IMR-90 (cell line): Measurements from ENCODE around the gene ZNF77. TPM values are rescaled to one million over a fixed set of nuclear protein-coding genes. Genes with fewer than 3 reads are reported as not detected.

Experiments
- ATAC-seq: fragments of 200-7000 bp; cut with Tn5 transposase; 2 replicates; pipeline ENCODE4 v1.9.1; 2020; ENCODE audit warnings: low read depth, mild to moderate bottlenecking, moderate library complexity
- BruUV-seq: library from RNA; stranded (reverse); fragments of 400-500 nt; replicated peaks from 2 replicates; lab custom pipeline; 2021; lab: Mats Ljungman, UMichigan
- CTCF ChIA-PET: fragments of 300-600 bp; formaldehyde crosslinking; extraction: SDS; loops from one replicate; lab custom pipeline; 2021; ENCODE audit warnings: antibody characterized with exemption; lab: Yijun Ruan, JAX
- POLR2A ChIA-PET: fragments of 300-600 bp; sonication (Branson Sonifier 250); formaldehyde crosslinking; loops from one replicate; lab custom pipeline; 2022; ENCODE audit warnings: antibody characterized with exemption; ENCODE audit not compliant: unreplicated experiment; lab: Charles Lee
- DNase-seq: peaks from one replicate; pipeline ENCODE4 v3.0.0; 2013
- H2AFZ ChIP-seq: replicated peaks from 2 replicates; pipeline ENCODE3; 2013; ENCODE audit warnings: low read length, mild to moderate bottlenecking; ENCODE audit not compliant: poor library complexity
- H2AK5ac ChIP-seq: 2 replicates; pipeline ENCODE4 v1.6.1; 2013; ENCODE audit warnings: low read depth, low read length, inconsistent platforms
- H2AK9ac ChIP-seq: replicated peaks from 2 replicates; pipeline ENCODE3; 2013; ENCODE audit warnings: mild to moderate bottlenecking, low read depth, low read length, moderate library complexity; ENCODE audit not compliant: poor library complexity
- H2BK120ac ChIP-seq: 2 replicates; pipeline ENCODE4 v1.6.1; 2013; ENCODE audit warnings: low read depth, low read length, inconsistent platforms
- H2BK15ac ChIP-seq: 3 replicates; pipeline ENCODE4 v1.6.1; 2013; ENCODE audit warnings: low read depth, low read length, inconsistent platforms
- H2BK20ac ChIP-seq: 2 replicates; pipeline ENCODE4 v1.6.1; 2013; ENCODE audit warnings: low read depth, mild to moderate bottlenecking, inconsistent platforms, low read length, moderate library complexity
- H2BK5ac ChIP-seq: 2 replicates; pipeline ENCODE4 v1.6.1; 2013; ENCODE audit warnings: mild to moderate bottlenecking, low read depth, low read length, inconsistent platforms; ENCODE audit not compliant: poor library complexity, severe bottlenecking
- H3K14ac ChIP-seq: replicated peaks from 2 replicates; pipeline ENCODE4 v1.6.1; 2013; ENCODE audit warnings: low read depth, low read length, inconsistent platforms
- H3K18ac ChIP-seq: 2 replicates; pipeline ENCODE4 v1.6.1; 2013; ENCODE audit warnings: low read depth, low read length, control low read depth
- H3K23ac ChIP-seq: 2 replicates; pipeline ENCODE4 v1.6.1; 2013; ENCODE audit warnings: low read depth, low read length, inconsistent platforms
- H3K27ac ChIP-seq: 2 replicates; pipeline ENCODE4 v1.5.1; 2013; ENCODE audit warnings: mild to moderate bottlenecking, control low read depth, low read length; ENCODE audit not compliant: insufficient read depth
- H3K27me3 ChIP-seq: 2 replicates; pipeline ENCODE4 v1.6.1; 2013; ENCODE audit warnings: low read length; ENCODE audit not compliant: control insufficient read depth, insufficient read depth
- H3K36me3 ChIP-seq: 2 replicates; pipeline ENCODE4 v1.6.1; 2013; ENCODE audit warnings: low read length, mixed read lengths; ENCODE audit not compliant: control insufficient read depth, insufficient read depth
- H3K4ac ChIP-seq: 2 replicates; pipeline ENCODE4 v1.6.1; 2013; ENCODE audit warnings: low read depth, low read length, inconsistent platforms
- H3K4me1 ChIP-seq: 2 replicates; pipeline ENCODE4 v1.6.1; 2013; ENCODE audit warnings: low read length, mixed read lengths; ENCODE audit not compliant: control insufficient read depth, insufficient read depth
- H3K4me2 ChIP-seq: 2 replicates; pipeline ENCODE4 v1.6.1; 2013; ENCODE audit warnings: low read depth, mild to moderate bottlenecking, control low read depth, low read length, moderate library complexity
- H3K4me3 ChIP-seq: 2 replicates; pipeline ENCODE4 v1.5.1; 2013; ENCODE audit warnings: low read depth, mild to moderate bottlenecking, control low read depth, low read length, moderate library complexity; ENCODE audit not compliant: insufficient read depth
- H3K56ac ChIP-seq: 2 replicates; pipeline ENCODE4 v1.6.1; 2013; ENCODE audit warnings: low read length, inconsistent platforms; ENCODE audit not compliant: insufficient read depth; ENCODE audit errors: extremely low read depth
- H3K79me1 ChIP-seq, 2 experiments: 2 replicates each; pipeline ENCODE4 v1.6.1; 2013; ENCODE audit warnings: low read length in 2 of 2, inconsistent platforms in 1 of 2, low read depth in 1 of 2
- H3K9ac ChIP-seq: 2 replicates; pipeline ENCODE4 v1.6.1; 2013; ENCODE audit warnings: low read depth, low read length, control low read depth
- H3K9me1 ChIP-seq: 2 replicates; pipeline ENCODE4 v1.6.1; 2013; ENCODE audit warnings: low read length, inconsistent platforms; ENCODE audit not compliant: insufficient read depth
- H3K9me3 ChIP-seq: 2 replicates; pipeline ENCODE4 v1.6.1; 2013; ENCODE audit warnings: low read length; ENCODE audit not compliant: control insufficient read depth, insufficient read depth
- H4K20me1 ChIP-seq: 2 replicates; pipeline ENCODE4 v1.6.1; 2013; ENCODE audit warnings: low read length, inconsistent platforms; ENCODE audit not compliant: insufficient read depth
- H4K5ac ChIP-seq: 2 replicates; pipeline ENCODE4 v1.6.1; 2013; ENCODE audit warnings: mild to moderate bottlenecking, low read depth, low read length, control low read depth
- H4K8ac ChIP-seq, 2 experiments: 2 replicates each; pipeline ENCODE4 v1.6.1; 2013; ENCODE audit warnings: low read depth in 2 of 2, low read length in 2 of 2, control low read depth in 1 of 2, inconsistent platforms in 1 of 2
- H4K91ac ChIP-seq: 2 replicates; pipeline ENCODE4 v1.6.1; 2013; ENCODE audit warnings: low read depth, low read length, inconsistent platforms; ENCODE audit not compliant: insufficient read depth
- BHLHE40 ChIP-seq: fragments of 150-350 bp; IDR thresholded peaks from 2 replicates; pipeline ENCODE4 v1.6.1; 2016; ENCODE audit warnings: mild to moderate bottlenecking, low read depth, low read length
- CEBPB ChIP-seq: IDR thresholded peaks from 2 replicates; pipeline ENCODE4 v1.6.1; 2012; ENCODE audit warnings: low read depth, low read length, improper control_type of control experiment
- CHD1 ChIP-seq: IDR thresholded peaks from 2 replicates; pipeline ENCODE4 v1.6.1; 2012; ENCODE audit warnings: low read depth, low read length, improper control_type of control experiment
- CTCF ChIP-seq: conservative IDR thresholded peaks from 2 replicates; pipeline ENCODE4 v1.5.1; 2012; ENCODE audit warnings: mild to moderate bottlenecking, low read depth, low read length, improper control_type of control experiment
- ELK1 ChIP-seq: fragments of 150-350 bp; IDR thresholded peaks from 2 replicates; pipeline ENCODE4 v1.6.1; 2016; ENCODE audit warnings: low read depth, mild to moderate bottlenecking, low read length, moderate library complexity, borderline replicate concordance
- NFE2L2 ChIP-seq: fragments of 150-350 bp; IDR thresholded peaks from 2 replicates; pipeline ENCODE4 v1.6.1; 2016; ENCODE audit warnings: low read depth, mild to moderate bottlenecking, low read length
- POLR2A ChIP-seq: IDR thresholded peaks from 2 replicates; pipeline ENCODE4 v1.6.1; 2012; ENCODE audit warnings: mild to moderate bottlenecking, low read depth, low read length
- RCOR1 ChIP-seq: IDR thresholded peaks from 2 replicates; pipeline ENCODE4 v1.6.1; 2012; ENCODE audit warnings: mild to moderate bottlenecking, low read length, improper control_type of control experiment; ENCODE audit not compliant: insufficient replicate concordance
- RFX5 ChIP-seq: IDR thresholded peaks from 2 replicates; pipeline ENCODE4 v1.8.0; 2012; ENCODE audit warnings: low read depth, mild to moderate bottlenecking, low read length, moderate library complexity
- SMC3 ChIP-seq: fragments of 150-350 bp; IDR thresholded peaks from 2 replicates; pipeline ENCODE4 v1.6.1; 2016; ENCODE audit warnings: low read depth, mild to moderate bottlenecking, antibody characterized with exemption, low read length, moderate library complexity
- WGBS, 2 experiments: methylation state at CpG; one replicate each; pipeline versions ENCODE4 v1.1.5 to v1.1.7; 2013; ENCODE audit warnings: missing lambda C conversion rate in 2 of 2; ENCODE audit not compliant: insufficient read length in 1 of 2; ENCODE audit errors: extremely low coverage in 2 of 2; 5-methylcytosine and 5-hydroxymethylcytosine counted together
- dilution Hi-C: fragments of 300-500 bp; cut with HindIII; formaldehyde crosslinking; loops from one replicate; pipeline ENCODE4 v1.14.3; 2018; ENCODE audit warnings: low sequenced_read_pairs; ENCODE audit not compliant: unreplicated experiment
- in situ Hi-C: fragments of 300-500 bp; cut with MboI; formaldehyde crosslinking; loops from 3 replicates; pipeline ENCODE4 v1.14.3; 2019; ENCODE audit warnings: low sequenced_read_pairs, inconsistent platforms, mixed read lengths
- intact Hi-C: fragments of 100-400 bp; cut with micrococcal nuclease; formaldehyde crosslinking; loops from 2 replicates; pipeline ENCODE4 v1.10.0; 2022
- polyA plus RNA-seq, 3 experiments: library from polyadenylated mRNA; depleted of rRNA; stranded (reverse); fragments of >200 nt; gene quantifications; 2 replicates each; pipeline ENCODE4 v1.2.3, GENCODE V29; 2012; ENCODE audit warnings: low replicate concordance in 1 of 3
- total RNA-seq: library from RNA; depleted of rRNA; stranded (reverse); fragments of >200 nt; gene quantifications from 2 replicates; pipeline ENCODE4 v1.2.3, GENCODE V29; 2012

ZNF77 gene
- total and polyA plus RNA-seq, 2 of the 4 experiments (the other 2 are of a cell fraction), result 3.6 to 6.5 TPM

- CTCF ChIA-PET, result no interaction called here
These were observed 18.3 kb downstream of the ZNF77 start for GRCh38 chr19:2926341-2927031.

More at GRCh38 chr19:2926341-2927031, 18.3 kb downstream of the ZNF77 start:
- Histone ChIP-seq H3K79me1 (no peaks in the 10 kb centered on the region), H3K27me3 (no peaks in the 10 kb centered on the region), H2BK5ac (no peak overlapping the region), H3K18ac (no peak overlapping the region), H4K5ac (no peak overlapping the region), H3K4ac (no peak overlapping the region), H3K4me2 (no peak overlapping the region), H3K4me3 (no peak overlapping the region), H4K8ac (no peak overlapping the region), H2BK15ac (no peak overlapping the region), H3K23ac (no peak overlapping the region), H3K4me1 (no peaks in the 10 kb centered on the region; the same call in 1 of the 2 replicates), H3K27ac (no peak overlapping the region), H3K9ac (no peak overlapping the region), H3K9me1 (no peaks in the 10 kb centered on the region), H2BK20ac (no peak overlapping the region), H3K14ac (no peak overlapping the region), H3K9me3 (peaks cover 9% of the 10 kb centered on the region), H3K56ac (no peak overlapping the region), H2AK5ac (no peak overlapping the region), H3K36me3 (0 out of 2 replicates have a peak, but pooled peaks cover 3% of the 10 kb centered on the region), H2BK120ac (no peak overlapping the region), H4K91ac (no peak overlapping the region), H2AK9ac (no peak overlapping the region), H2AFZ (no peak overlapping the region), H4K20me1 (no peaks in the 10 kb centered on the region)
- in situ Hi-C loops, result no loop called here
- 88% methylated on average over 28 of the region's 53 CpGs; no CpG with 5 or more reads in 1 of the 2 experiments for WGBS, 2 experiments
- intact Hi-C loops, result no loop called here
- ATAC-seq, result no peak
- POLR2A ChIA-PET, result no interaction called here
- DNase-seq, result no peak
- dilution Hi-C loops, result no loop called here
- no TSS peak for BruUV-seq
- TF ChIP-seq ELK1, result no peak
- no peak for TF ChIP-seq CEBPB
- TF ChIP-seq CHD1, result no peak
- TF ChIP-seq BHLHE40, result no peak
- TF ChIP-seq POLR2A, result no peak
- no peak for TF ChIP-seq RFX5
- no peak for TF ChIP-seq NFE2L2
- no peak for TF ChIP-seq SMC3
- TF ChIP-seq CTCF, result no peak
- no peak for TF ChIP-seq RCOR1
